Measurements from ENCODE around the gene PPT1. TPM values are rescaled to one million over a fixed set of nuclear protein-coding genes. Genes with fewer than 3 reads are reported as not detected.

The PPT1 gene
- polyA plus RNA-seq, 1 donor (not counting 4 experiments of a cell fraction or from before 2014, with no cell fraction given): 58.9 TPM

DNA sequence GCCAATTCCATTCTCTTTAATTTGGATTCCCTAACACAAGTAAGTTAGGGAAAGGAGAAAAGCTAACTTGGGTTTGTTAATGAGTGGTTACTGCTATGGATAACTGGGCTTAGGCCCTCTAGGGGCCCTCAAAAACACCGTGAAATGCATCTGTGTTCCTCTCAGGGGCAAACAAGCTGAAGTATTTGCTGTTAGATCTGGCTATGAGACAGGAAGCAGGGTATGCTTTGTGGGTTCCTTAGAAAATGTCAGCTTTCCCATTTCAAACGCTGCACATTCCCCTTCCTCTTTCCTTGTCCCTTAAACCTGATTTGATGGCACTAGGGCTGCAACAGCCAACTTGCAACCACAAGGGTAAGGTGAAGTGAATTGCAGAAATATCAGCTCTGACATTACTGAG, 62.2 kb downstream of the PPT1 start:
- DNase-seq (ENCODE audit: low read depth, low spot score): no peak
- Histone ChIP-seq H3K36me3 (ENCODE audit: control insufficient read depth in 2 of 2, extremely low read depth in 1 of 2, insufficient read depth in 2 of 2, low read length in 2 of 2) (no peaks in the 10 kb centered on the region), H3K4me2 (ENCODE audit: control insufficient read depth, extremely low read depth, insufficient read depth, low read depth, low read length) (no peak overlapping the region), H3K27ac (ENCODE audit: control insufficient read depth, insufficient read depth, low read length) (no peak overlapping the region), H3K4me3 (ENCODE audit: control insufficient read depth in 2 of 3, extremely low read depth in 1 of 3, insufficient read depth in 2 of 3, low read depth in 1 of 3, low read length in 3 of 3) (no peak overlapping the region), H3K79me2 (ENCODE audit: control insufficient read depth, insufficient read depth, low read length) (no peaks in the 10 kb centered on the region), H3K9ac (ENCODE audit: control insufficient read depth, extremely low read depth, insufficient read depth, low read length) (no peak overlapping the region), H3K9me1 (ENCODE audit: control insufficient read depth, extremely low read depth, insufficient read depth, low read length) (no peaks in the 10 kb centered on the region), H3K27me3 (ENCODE audit: control insufficient read depth, extremely low read depth, insufficient read depth, low read length) (no peaks in the 10 kb centered on the region), H2AFZ (ENCODE audit: control insufficient read depth, low read length) (no peak overlapping the region), H3K4me1 (ENCODE audit: control insufficient read depth, extremely low read depth, insufficient read depth, low read length) (peaks cover 35% of the 10 kb centered on the region), H4K20me1 (ENCODE audit: control insufficient read depth, extremely low read depth, insufficient read depth, low read length) (no peaks in the 10 kb centered on the region), H3K9me3 (ENCODE audit: control insufficient read depth, low read depth, low read length) (no peaks in the 10 kb centered on the region)
- dilution Hi-C loops (cut with MboI; ENCODE audit: extremely low pct_ligation_motif_present, low sequenced_read_pairs): no loop called here
- FAIRE-seq: no peak
- no peak for TF ChIP-seq EZH2 (IDR thresholded peaks at IDR 0.05; ENCODE audit: low read length)
- TF ChIP-seq, protein P1, sequence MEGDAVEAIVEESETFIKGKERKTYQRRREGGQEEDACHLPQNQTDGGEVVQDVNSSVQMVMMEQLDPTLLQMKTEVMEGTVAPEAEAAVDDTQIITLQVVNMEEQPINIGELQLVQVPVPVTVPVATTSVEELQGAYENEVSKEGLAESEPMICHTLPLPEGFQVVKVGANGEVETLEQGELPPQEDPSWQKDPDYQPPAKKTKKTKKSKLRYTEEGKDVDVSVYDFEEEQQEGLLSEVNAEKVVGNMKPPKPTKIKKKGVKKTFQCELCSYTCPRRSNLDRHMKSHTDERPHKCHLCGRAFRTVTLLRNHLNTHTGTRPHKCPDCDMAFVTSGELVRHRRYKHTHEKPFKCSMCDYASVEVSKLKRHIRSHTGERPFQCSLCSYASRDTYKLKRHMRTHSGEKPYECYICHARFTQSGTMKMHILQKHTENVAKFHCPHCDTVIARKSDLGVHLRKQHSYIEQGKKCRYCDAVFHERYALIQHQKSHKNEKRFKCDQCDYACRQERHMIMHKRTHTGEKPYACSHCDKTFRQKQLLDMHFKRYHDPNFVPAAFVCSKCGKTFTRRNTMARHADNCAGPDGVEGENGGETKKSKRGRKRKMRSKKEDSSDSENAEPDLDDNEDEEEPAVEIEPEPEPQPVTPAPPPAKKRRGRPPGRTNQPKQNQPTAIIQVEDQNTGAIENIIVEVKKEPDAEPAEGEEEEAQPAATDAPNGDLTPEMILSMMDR (optimal IDR thresholded peaks at IDR 0.05 in 1 of 3, IDR thresholded peaks at IDR 0.05 in 1 of 3, conservative IDR thresholded peaks at IDR 0.05 in 1 of 3; ENCODE audit: extremely low read depth in 1 of 3, insufficient read depth in 2 of 3, low read length in 3 of 3): no peak

DNA sequence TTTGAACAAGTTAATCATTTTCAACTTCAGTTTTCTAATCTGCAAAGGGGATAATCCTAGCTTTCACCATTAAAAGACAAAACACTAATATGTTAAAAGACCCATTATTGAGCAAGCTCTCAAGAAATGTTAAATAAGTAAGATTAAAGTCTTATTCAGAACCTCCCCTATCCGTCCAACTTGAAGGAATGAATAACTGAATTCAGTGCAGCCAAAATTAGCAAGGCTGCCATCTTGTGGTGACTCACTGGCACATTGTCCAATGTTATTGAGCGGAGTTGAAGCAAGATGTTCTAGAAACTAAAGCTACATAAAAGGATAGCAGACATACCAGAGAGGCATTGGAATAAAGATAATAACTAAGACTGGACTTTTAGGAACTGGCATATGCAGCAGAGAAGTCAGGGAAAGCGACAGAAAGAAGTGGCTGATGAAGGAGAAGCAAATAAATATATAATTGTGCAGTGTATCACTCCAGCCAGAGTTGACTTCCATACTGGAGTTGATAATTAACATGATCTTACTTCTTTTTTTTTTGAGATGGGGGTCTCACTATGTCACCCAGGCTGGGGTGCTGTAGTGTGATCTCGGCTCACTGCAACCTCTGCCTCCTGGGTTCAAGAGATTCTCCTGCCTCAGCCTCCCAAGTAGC, 64.7 kb downstream of the PPT1 start:
- peak overlapping the region; percentile 58 for H2AFZ ChIP-seq (ENCODE audit: control insufficient read depth, low read length)
- H3K9ac ChIP-seq (ENCODE audit: control insufficient read depth, extremely low read depth, insufficient read depth, low read length): no peak overlapping the region
- H3K4me1 ChIP-seq (ENCODE audit: control insufficient read depth, extremely low read depth, insufficient read depth, low read length): peaks cover 30% of the 10 kb centered on the region
- no peaks in the 10 kb centered on the region for H3K9me3 ChIP-seq (ENCODE audit: control insufficient read depth, low read depth, low read length)
- TF ChIP-seq, protein P1 (optimal IDR thresholded peaks at IDR 0.05 in 1 of 3, IDR thresholded peaks at IDR 0.05 in 1 of 3, conservative IDR thresholded peaks at IDR 0.05 in 1 of 3; ENCODE audit: extremely low read depth in 1 of 3, insufficient read depth in 2 of 3, low read length in 3 of 3): peak; percentile 20 to 80 (median 63)
- TF ChIP-seq EZH2 (IDR thresholded peaks at IDR 0.05; ENCODE audit: low read length): no peak
- H3K27me3 ChIP-seq (ENCODE audit: control insufficient read depth, extremely low read depth, insufficient read depth, low read length): no peaks in the 10 kb centered on the region
- no peak for DNase-seq (ENCODE audit: low read depth, low spot score)
- no peaks in the 10 kb centered on the region for H4K20me1 ChIP-seq (ENCODE audit: control insufficient read depth, extremely low read depth, insufficient read depth, low read length)
- H3K79me2 ChIP-seq (ENCODE audit: control insufficient read depth, insufficient read depth, low read length): no peaks in the 10 kb centered on the region
- no peak overlapping the region for H3K27ac ChIP-seq (ENCODE audit: control insufficient read depth, insufficient read depth, low read length)
- peak; percentile 68 for FAIRE-seq
- H3K4me3 ChIP-seq (ENCODE audit: control insufficient read depth in 2 of 3, extremely low read depth in 1 of 3, insufficient read depth in 2 of 3, low read depth in 1 of 3, low read length in 3 of 3): no peak overlapping the region
- dilution Hi-C loops (cut with MboI; ENCODE audit: extremely low pct_ligation_motif_present, low sequenced_read_pairs): no loop called here
- no peaks in the 10 kb centered on the region for H3K36me3 ChIP-seq (ENCODE audit: control insufficient read depth in 2 of 2, extremely low read depth in 1 of 2, insufficient read depth in 2 of 2, low read length in 2 of 2)
- H3K4me2 ChIP-seq (ENCODE audit: control insufficient read depth, extremely low read depth, insufficient read depth, low read depth, low read length): no peak overlapping the region
- no peaks in the 10 kb centered on the region for H3K9me1 ChIP-seq (ENCODE audit: control insufficient read depth, extremely low read depth, insufficient read depth, low read length)

All from keratinocyte (primary cell).